HCT116 (cell line): ENCODE measurements around the gene PANK4.

Experiments used
- CEBPB ChIP-seq: IDR thresholded peaks from 2 replicates; pipeline ENCODE4 v1.6.1; 2012; ENCODE audit warnings: low read depth
- CTCF ChIP-seq, 3 experiments: fragments of 200-600 bp in 1 of 3; sonication (generic) in 1 of 3; IDR thresholded peaks in 2 of 3; conservative IDR thresholded peaks in 1 of 3; 2 replicates each; pipeline ENCODE4 v1.5.1; 2012 to 2017; ENCODE audit warnings: low read depth in 2 of 3, low read length in 2 of 3, antibody characterized with exemption in 1 of 3, borderline replicate concordance in 1 of 3, control low read depth in 1 of 3, mild to moderate bottlenecking in 1 of 3, mixed read lengths in 1 of 3, mixed run types in 1 of 3, moderate library complexity in 1 of 3; ENCODE audit not compliant: insufficient read depth in 1 of 3
- EZH2phosphoT487 ChIP-seq: fragments of 200-600 bp; IDR thresholded peaks from 2 replicates; pipeline ENCODE4 v1.6.1; 2018; ENCODE audit warnings: antibody characterized with exemption, borderline replicate concordance
- MAX ChIP-seq: IDR thresholded peaks from 2 replicates; pipeline ENCODE4 v1.6.1; 2012
- POLR2A ChIP-seq: IDR thresholded peaks from 2 replicates; pipeline ENCODE4 v1.7.0; 2011; ENCODE audit warnings: borderline replicate concordance; ENCODE audit not compliant: insufficient read depth, insufficient read length; ENCODE audit errors: extremely low read depth
- POLR2AphosphoS5 ChIP-seq: IDR thresholded peaks from 2 replicates; pipeline ENCODE4 v1.6.1; 2011; ENCODE audit warnings: mild to moderate bottlenecking, low read depth, low read length, moderate library complexity
- REST ChIP-seq: IDR thresholded peaks from 2 replicates; pipeline ENCODE4 v1.6.1; 2012; ENCODE audit warnings: low read depth
- SIN3A ChIP-seq: IDR thresholded peaks from 2 replicates; pipeline ENCODE4 v1.6.1; 2012; ENCODE audit warnings: low read depth
- SP1 ChIP-seq: IDR thresholded peaks from 2 replicates; pipeline ENCODE4 v1.6.1; 2012; ENCODE audit warnings: low read depth
- TCF7L2 ChIP-seq: IDR thresholded peaks from 2 replicates; pipeline ENCODE4 v1.7.0; 2011; ENCODE audit warnings: borderline replicate concordance, inconsistent platforms; ENCODE audit not compliant: insufficient read depth, insufficient read length; ENCODE audit errors: extremely low read depth
- YY1 ChIP-seq: IDR thresholded peaks from 2 replicates; pipeline ENCODE4 v1.6.1; 2011; ENCODE audit warnings: low read length, low read depth, moderate library complexity, mild to moderate bottlenecking; ENCODE audit not compliant: insufficient replicate concordance; ENCODE audit errors: extremely low read depth
- ZNF274 ChIP-seq: fragments of 200-500 bp; sonication (Bioruptor generic); IDR thresholded peaks from 2 replicates; pipeline ENCODE4 v1.6.1; 2014; ENCODE audit warnings: mild to moderate bottlenecking, low read depth, low read length, inconsistent platforms

GRCh38 chr1:2554621-2555387 lies 28.4 kb upstream of the PANK4 start:
- TF ChIP-seq POLR2A (no peak), YY1 (no peak), CTCF (IDR thresholded peaks at IDR 0.05 in 2 of 3, conservative IDR thresholded peaks at IDR 0.05 in 1 of 3; ENCODE audit: borderline replicate concordance in 1 of 3, insufficient read depth in 1 of 3, low read depth in 2 of 3, low read length in 2 of 3) (peak in 2 of 3 experiments; percentile 46 to 48; a peak in 4 of 6 replicates), CEBPB (no peak), REST (no peak), SIN3A (no peak), MAX (no peak), SP1 (no peak), ZNF274 (no peak), EZH2phosphoT487 (no peak), POLR2AphosphoS5 (no peak), TCF7L2 (no peak)
